GM23248 (cell line): ENCODE measurements around the gene PACS1. TPM values are rescaled to one million over a fixed set of nuclear protein-coding genes. Genes with fewer than 3 reads are reported as not detected.

Source experiments
- DNase-seq: peaks from one replicate; pipeline ENCODE4 v3.0.0-alpha.2; 2015
- H2AFZ ChIP-seq: fragments of 200-600 bp; sonication (generic); 2 replicates; pipeline ENCODE4 v1.6.1; 2016; ENCODE audit warnings: antibody characterized with exemption
- H3F3A ChIP-seq: fragments of 200-600 bp; sonication (generic); 2 replicates; pipeline ENCODE4 v1.6.1; 2016; ENCODE audit warnings: mild to moderate bottlenecking, antibody characterized with exemption, mixed run types; ENCODE audit not compliant: insufficient read depth
- H3K27ac ChIP-seq: fragments of 200-600 bp; sonication (generic); 2 replicates; pipeline ENCODE4 v1.5.1; 2016; ENCODE audit warnings: mild to moderate bottlenecking
- H3K27me3 ChIP-seq: fragments of 200-600 bp; sonication (generic); replicated peaks from 2 replicates; pipeline ENCODE4 v1.6.1; 2016; ENCODE audit warnings: mild to moderate bottlenecking; ENCODE audit not compliant: insufficient read depth
- H3K36me3 ChIP-seq: fragments of 200-600 bp; sonication (generic); 2 replicates; pipeline ENCODE4 v1.6.1; 2016; ENCODE audit warnings: low read depth, mild to moderate bottlenecking
- H3K4me1 ChIP-seq: fragments of 200-600 bp; sonication (generic); 2 replicates; pipeline ENCODE4 v1.6.1; 2016; ENCODE audit warnings: mild to moderate bottlenecking; ENCODE audit not compliant: insufficient read depth
- H3K4me2 ChIP-seq: fragments of 200-600 bp; sonication (generic); one replicate; pipeline ENCODE4 v1.6.1; 2016; ENCODE audit warnings: mild to moderate bottlenecking; ENCODE audit not compliant: unreplicated experiment
- H3K4me3 ChIP-seq: fragments of 200-600 bp; sonication (generic); 2 replicates; pipeline ENCODE4 v1.5.1; 2016; ENCODE audit warnings: mild to moderate bottlenecking
- H3K79me2 ChIP-seq: fragments of 200-600 bp; sonication (generic); 2 replicates; pipeline ENCODE4 v1.6.1; 2016; ENCODE audit warnings: mild to moderate bottlenecking; ENCODE audit not compliant: insufficient read depth
- H3K9ac ChIP-seq: fragments of 200-600 bp; sonication (generic); 2 replicates; pipeline ENCODE4 v1.6.1; 2016; ENCODE audit warnings: mild to moderate bottlenecking
- H3K9me2 ChIP-seq: fragments of 200-600 bp; sonication (generic); 2 replicates; pipeline ENCODE4 v1.6.1; 2016; ENCODE audit warnings: mixed run types, mild to moderate bottlenecking, moderate library complexity; ENCODE audit not compliant: insufficient read depth
- H3K9me3 ChIP-seq: fragments of 200-600 bp; sonication (generic); one replicate; pipeline ENCODE4 v1.6.1; 2017; ENCODE audit warnings: low read depth
- H4K20me1 ChIP-seq: fragments of 200-600 bp; sonication (generic); 2 replicates; pipeline ENCODE4 v1.6.0; 2016; ENCODE audit not compliant: insufficient read depth
- EZH2 ChIP-seq: fragments of 200-600 bp; sonication (generic); IDR thresholded peaks from 2 replicates; pipeline ENCODE4 v1.6.1; 2018; ENCODE audit warnings: antibody characterized with exemption, mild to moderate bottlenecking; ENCODE audit not compliant: insufficient read depth, poor library complexity, severe bottlenecking
- EZH2phosphoT487 ChIP-seq: fragments of 200-600 bp; sonication (generic); IDR thresholded peaks from 2 replicates; pipeline ENCODE4 v1.6.1; 2018; ENCODE audit warnings: antibody characterized with exemption, moderate library complexity, mild to moderate bottlenecking, low read depth; ENCODE audit not compliant: insufficient read depth
- WGBS, 2 experiments: methylation state at CpG; one replicate each; pipeline ENCODE4 v1.1.6; 2015 to 2017; ENCODE audit warnings: low lambda C conversion rate in 2 of 2, low coverage in 1 of 2; ENCODE audit errors: missing lambda C conversion rate in 2 of 2; 5-methylcytosine and 5-hydroxymethylcytosine counted together
- in situ Hi-C: fragments of 300-500 bp; cut with MboI; formaldehyde crosslinking; loops from 2 replicates; pipeline ENCODE4 v1.15.0; 2020
- polyA plus RNA-seq: library from polyadenylated mRNA; unstranded; fragments of >200 nt; fragmentation: Nextera tagmentation; extraction: Ambion mirVana; gene quantifications from 2 replicates; pipeline ENCODE4 v1.2.1, GENCODE V29; 2016
- total RNA-seq: library from RNA; depleted of rRNA; stranded (reverse); fragments of >200 nt; shearing (Covaris generic); gene quantifications from 2 replicates; pipeline ENCODE4 v1.2.3, GENCODE V29; 2014

Gene PACS1
- total and polyA plus RNA-seq, 2 experiments from 2014 or later, result 33.2 to 48.9 TPM

- peak; percentile 32 for DNase-seq
- no peaks in the 10 kb centered on the region for H4K20me1 ChIP-seq
- H3K9me3 ChIP-seq, result no peaks in the 10 kb centered on the region
- H3F3A ChIP-seq, result peaks cover 8% of the 10 kb centered on the region; the same call in 1 of the 2 replicates
- no peak overlapping the region for H3K4me3 ChIP-seq
- no peaks in the 10 kb centered on the region for H3K9me2 ChIP-seq
- TF ChIP-seq EZH2phosphoT487, result no peak
- TF ChIP-seq EZH2, result no peak
- peaks cover 11% of the 10 kb centered on the region for H3K4me1 ChIP-seq
- H3K9ac ChIP-seq, result no peak overlapping the region
- no peaks in the 10 kb centered on the region for H3K36me3 ChIP-seq
- in situ Hi-C loops, result no loop called here
- no peaks in the 10 kb centered on the region for H3K27me3 ChIP-seq
- H3K4me2 ChIP-seq, result no peak overlapping the region
- no peak overlapping the region for H2AFZ ChIP-seq
- peaks cover 91% of the 10 kb centered on the region for H3K79me2 ChIP-seq
- no peak overlapping the region for H3K27ac ChIP-seq
Observed at GRCh38 chr11:66157182-66157864, 87.3 kb downstream of the PACS1 start.

- Histone ChIP-seq H3K27me3 (no peaks in the 10 kb centered on the region), H3K27ac (no peak overlapping the region), H3K4me2 (no peak overlapping the region), H3K79me2 (peaks cover 91% of the 10 kb centered on the region), H2AFZ (no peak overlapping the region), H3K4me3 (no peak overlapping the region), H3F3A (peaks cover 8% of the 10 kb centered on the region; the same call in 1 of the 2 replicates), H3K4me1 (peaks cover 11% of the 10 kb centered on the region), H4K20me1 (no peaks in the 10 kb centered on the region), H3K36me3 (no peaks in the 10 kb centered on the region), H3K9me3 (no peaks in the 10 kb centered on the region), H3K9me2 (no peaks in the 10 kb centered on the region), H3K9ac (no peak overlapping the region)
- 78 to 83% methylated on average over 5 of the region's 5 CpGs for WGBS, 2 experiments
- DNase-seq, result no peak
- in situ Hi-C loops, result no loop called here
- TF ChIP-seq EZH2 (no peak), EZH2phosphoT487 (no peak)
Observed at GRCh38 chr11:66158156-66158555, 88.1 kb downstream of the PACS1 start.

- DNase-seq, result no peak
- in situ Hi-C loops, result no loop called here
Observed at GRCh38 chr11:66159324-66159984, 89.4 kb downstream of the PACS1 start.

GRCh38 chr11:66160709-66161108 lies 90.6 kb downstream of the PACS1 start:
- peaks cover 11% of the 10 kb centered on the region for H3K4me1 ChIP-seq
- H3K9me3 ChIP-seq, result no peaks in the 10 kb centered on the region
- no peaks in the 10 kb centered on the region for H4K20me1 ChIP-seq
- TF ChIP-seq EZH2 (no peak), EZH2phosphoT487 (no peak)
- H3K27me3 ChIP-seq, result no peaks in the 10 kb centered on the region
- in situ Hi-C loops, result no loop called here
- no peak for DNase-seq
- H3K9ac ChIP-seq, result no peak overlapping the region
- no peak overlapping the region for H3K4me2 ChIP-seq
- no peak overlapping the region for H3K4me3 ChIP-seq
- peaks cover 3% of the 10 kb centered on the region; the same call in 1 of the 2 replicates for H3F3A ChIP-seq
- no peaks in the 10 kb centered on the region for H3K9me2 ChIP-seq
- H3K27ac ChIP-seq, result no peak overlapping the region
- 90 to 91% methylated on average over 5 of the region's 5 CpGs for WGBS, 2 experiments
- H3K79me2 ChIP-seq, result peaks cover 87% of the 10 kb centered on the region
- no peak overlapping the region for H2AFZ ChIP-seq
- H3K36me3 ChIP-seq, result no peaks in the 10 kb centered on the region

More at GRCh38 chr11:66159324-66159984, 89.4 kb downstream of the PACS1 start:
- Histone ChIP-seq H3K27ac (no peak overlapping the region), H3K27me3 (no peaks in the 10 kb centered on the region), H3K9ac (no peak overlapping the region), H3K9me2 (no peaks in the 10 kb centered on the region), H3K9me3 (no peaks in the 10 kb centered on the region), H3K36me3 (no peaks in the 10 kb centered on the region), H3K4me1 (peaks cover 11% of the 10 kb centered on the region), H3K79me2 (peaks cover 90% of the 10 kb centered on the region), H3K4me2 (no peak overlapping the region), H2AFZ (no peak overlapping the region), H3K4me3 (no peak overlapping the region), H4K20me1 (no peaks in the 10 kb centered on the region), H3F3A (peaks cover 12% of the 10 kb centered on the region; the same call in 1 of the 2 replicates)
- WGBS, 2 experiments, result 78 to 81% methylated on average over 8 of the region's 8 CpGs
- no peak for TF ChIP-seq EZH2
- no peak for TF ChIP-seq EZH2phosphoT487
